GM18868 (cell line): Measurements from ENCODE around the gene ANGEL1.

ENCODE experiments used
- ATAC-seq: cut with Tn5 transposase; IDR thresholded peaks from one replicate; pipeline ENCODE4 v1.9.1; 2021; ENCODE audit warnings: mild to moderate bottlenecking, moderate library complexity; ENCODE audit not compliant: unreplicated experiment

The ANGEL1 gene

DNA sequence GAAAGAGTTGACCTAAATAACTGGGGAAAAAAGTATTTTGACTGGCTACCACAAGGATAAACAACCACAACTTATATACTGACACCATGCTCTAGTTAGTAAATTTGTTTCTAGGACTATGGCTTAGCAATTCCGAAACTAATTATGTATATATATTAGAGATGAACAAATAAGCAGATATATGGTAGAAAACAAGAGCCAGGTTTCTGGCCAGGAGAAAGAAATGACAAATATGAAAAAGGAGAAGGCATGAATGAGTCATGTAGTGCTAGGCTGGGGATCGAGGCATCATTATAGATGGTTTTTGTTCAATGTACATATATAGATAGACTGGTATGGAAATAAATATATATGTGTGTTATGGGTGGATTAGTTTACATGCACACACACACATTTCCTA lies 8.0 kb upstream of the ANGEL1 start:
- ATAC-seq = no peak

DNA sequence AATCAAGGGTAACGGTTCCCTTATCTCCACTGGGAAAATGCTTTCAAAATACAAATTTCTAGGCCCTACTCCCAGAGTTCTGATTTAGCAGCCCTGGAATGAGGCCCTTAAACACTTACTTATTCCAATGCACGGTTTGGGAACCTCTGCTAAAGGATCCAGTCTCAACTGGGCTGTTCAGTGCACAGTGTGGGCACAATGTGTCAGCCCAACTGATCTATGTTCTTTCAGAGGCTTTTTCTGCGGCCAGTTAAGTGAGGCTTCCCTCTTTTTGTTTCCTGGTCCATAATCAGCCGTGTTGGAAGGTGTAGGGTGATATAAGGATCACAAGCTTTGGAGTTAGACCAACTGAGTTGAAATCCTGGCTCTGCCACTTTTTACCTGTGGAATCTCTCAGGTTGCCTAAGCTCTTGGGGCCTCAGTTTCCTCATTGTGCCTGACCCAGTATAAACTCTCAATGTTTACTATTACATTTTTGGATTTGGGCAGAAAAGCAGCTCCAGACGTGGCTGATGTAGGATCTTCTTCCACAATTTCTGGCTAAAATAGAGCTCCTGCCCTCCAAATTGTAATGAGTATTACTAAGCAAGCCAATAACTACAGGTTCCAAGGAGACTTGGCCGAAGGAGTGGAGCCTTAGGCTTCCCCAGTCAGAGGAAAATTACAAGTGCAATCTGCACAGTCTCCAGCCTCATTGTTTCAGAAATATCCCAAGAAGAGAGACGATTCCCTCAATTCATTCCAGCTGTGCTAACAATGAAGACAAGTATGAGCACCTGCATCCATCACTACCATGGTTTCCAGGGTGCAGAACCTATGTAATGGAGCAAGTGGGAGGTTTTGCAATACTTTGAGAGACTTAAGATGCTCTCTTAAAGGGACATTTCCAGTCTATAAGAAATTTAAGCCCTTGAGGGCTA lies 2.3 kb upstream of the ANGEL1 start:
- no peak for ATAC-seq

GRCh38 chr14:76812093-76812421 lies 625 bp downstream of the ANGEL1 start:
- peak; percentile 2 for ATAC-seq

DNA sequence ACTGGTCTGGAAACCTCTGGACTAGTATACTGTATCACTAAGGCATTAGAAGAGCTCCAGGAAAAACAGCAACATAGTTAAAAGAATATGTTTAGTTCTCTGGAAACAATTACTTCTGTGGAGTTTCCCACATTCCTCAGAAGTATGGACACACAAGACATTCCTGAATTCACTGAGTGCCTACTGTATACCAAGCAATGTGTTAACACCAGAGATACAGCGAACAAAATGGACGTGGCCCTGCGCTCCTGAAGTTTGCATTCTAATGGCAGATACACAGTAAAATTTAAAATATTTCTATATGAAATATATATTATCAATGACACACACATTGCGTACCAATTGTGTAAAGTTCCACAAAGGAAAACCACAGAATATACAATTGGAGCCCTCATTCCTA lies 1.1 kb downstream of the ANGEL1 start:
- no peak for ATAC-seq

DNA sequence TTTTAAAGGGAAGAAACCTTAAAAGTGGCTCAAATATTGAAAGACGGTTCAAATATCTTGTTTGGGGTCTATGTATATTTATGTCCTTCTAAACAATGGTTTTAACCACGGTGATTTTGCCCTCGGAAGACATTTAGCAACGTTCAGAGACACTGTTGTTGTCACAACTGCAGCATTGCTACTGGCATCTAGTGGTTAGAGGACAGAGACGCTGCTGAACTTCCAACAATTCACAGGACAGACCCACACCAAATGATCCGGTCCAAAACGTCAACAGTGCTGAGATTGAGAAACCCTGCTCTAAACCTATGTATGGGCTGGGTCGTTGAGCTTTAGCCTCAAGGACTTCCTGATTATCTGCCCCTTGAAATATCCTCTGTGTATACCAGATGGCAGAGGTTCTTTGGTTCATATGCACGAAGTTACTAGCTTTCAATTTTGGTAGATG lies 1.7 kb downstream of the ANGEL1 start:
- ATAC-seq = no peak

GRCh38 chr14:76810525-76810924 lies 2.2 kb downstream of the ANGEL1 start:
- no peak for ATAC-seq

DNA sequence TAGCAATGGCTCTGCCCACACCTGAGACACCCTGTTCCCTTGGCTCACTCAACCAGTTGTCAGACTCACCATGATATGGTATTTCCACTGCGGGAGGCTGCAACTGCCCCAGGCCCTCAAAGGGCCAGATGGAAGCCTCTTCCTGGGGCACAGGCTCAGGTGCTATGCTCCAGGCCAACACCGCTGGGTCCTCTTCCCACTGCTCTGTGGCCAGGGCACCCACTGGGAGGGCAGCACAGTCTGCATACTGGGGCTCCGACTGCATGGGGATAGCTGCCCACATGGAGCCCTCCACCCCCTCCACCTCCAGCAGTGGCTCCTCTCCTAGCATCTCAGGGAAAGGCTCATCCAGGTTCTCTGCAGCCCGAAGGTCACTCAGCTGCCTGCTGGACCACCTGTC lies 3.7 kb downstream of the ANGEL1 start:
- no peak for ATAC-seq

GRCh38 chr14:76808011-76808410 lies 4.7 kb downstream of the ANGEL1 start:
- ATAC-seq = no peak

DNA sequence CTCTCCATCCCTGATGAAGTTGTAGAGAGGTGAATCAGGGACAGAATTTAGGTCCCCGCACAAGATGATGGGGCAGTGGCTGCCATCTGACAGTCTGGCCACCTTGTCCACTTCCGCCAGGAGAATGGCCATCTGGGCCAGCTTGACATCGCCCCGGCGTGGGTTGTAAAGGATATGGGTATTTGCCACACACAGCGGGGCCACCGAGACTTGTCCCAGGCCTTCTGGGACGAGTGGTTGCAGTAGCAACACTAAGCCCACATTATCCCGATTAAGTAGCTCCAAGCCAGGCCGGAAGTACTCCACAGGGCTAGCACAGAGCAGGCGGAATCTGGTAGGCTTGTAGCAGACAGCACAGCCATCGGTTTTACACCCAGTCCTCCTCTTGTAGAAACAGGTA lies 6.2 kb downstream of the ANGEL1 start:
- no peak for ATAC-seq

DNA sequence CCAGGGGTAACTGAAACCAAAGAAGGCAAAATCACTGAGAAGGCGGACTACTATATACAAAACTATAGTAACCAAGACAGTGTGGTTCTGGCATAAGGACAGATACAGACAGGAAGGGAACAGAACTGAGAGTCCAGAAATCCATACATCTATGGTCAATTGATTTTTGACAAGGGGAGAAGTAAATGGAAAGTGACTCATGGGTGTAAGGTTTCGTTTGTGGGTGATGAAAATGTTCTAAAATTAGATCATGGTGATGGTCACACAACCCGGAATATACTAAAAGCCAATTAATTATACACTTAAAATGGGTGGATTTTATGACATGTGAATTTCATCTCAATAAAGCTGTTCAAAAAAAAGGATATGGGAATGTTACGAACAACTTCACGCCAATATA lies 18.7 kb downstream of the ANGEL1 start:
- no peak for ATAC-seq

DNA sequence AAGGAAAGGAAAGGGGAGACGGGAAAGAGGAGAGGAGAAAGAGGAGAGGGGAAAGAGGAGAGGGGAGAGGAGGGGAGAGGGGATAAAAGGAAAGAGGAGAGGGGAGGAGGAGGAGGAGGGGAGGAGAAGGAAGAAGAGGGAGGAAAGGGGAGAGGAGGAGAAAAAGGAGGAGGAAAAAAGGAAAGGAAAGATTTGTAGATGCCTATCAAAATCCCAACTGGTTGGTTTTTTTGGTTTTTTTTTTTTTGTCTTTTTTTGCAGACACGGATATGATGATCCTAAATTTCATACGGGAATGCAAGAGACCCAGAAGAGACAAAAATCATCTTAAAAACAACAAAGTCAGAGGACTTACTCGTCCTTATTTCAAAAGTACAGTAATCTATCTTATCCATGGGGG lies 19.4 kb downstream of the ANGEL1 start:
- no peak for ATAC-seq

DNA sequence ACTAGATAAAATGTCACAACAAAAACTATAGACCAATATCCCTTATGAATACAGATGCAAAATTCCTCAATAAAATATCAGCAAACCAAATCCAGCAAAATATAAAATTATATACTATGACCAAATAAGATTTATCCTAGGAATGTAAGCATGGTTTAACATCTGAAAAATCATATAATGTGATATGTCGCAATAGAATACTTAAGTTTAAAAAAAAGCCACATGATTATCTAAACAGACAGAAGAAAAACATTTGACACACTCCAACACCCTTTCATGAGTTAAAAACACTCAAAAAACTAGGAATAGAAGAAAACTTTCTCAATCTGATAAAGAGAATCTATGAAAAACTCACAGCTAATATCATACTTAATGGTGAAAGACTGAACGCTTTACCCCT lies 20.3 kb downstream of the ANGEL1 start:
- no peak for ATAC-seq

DNA sequence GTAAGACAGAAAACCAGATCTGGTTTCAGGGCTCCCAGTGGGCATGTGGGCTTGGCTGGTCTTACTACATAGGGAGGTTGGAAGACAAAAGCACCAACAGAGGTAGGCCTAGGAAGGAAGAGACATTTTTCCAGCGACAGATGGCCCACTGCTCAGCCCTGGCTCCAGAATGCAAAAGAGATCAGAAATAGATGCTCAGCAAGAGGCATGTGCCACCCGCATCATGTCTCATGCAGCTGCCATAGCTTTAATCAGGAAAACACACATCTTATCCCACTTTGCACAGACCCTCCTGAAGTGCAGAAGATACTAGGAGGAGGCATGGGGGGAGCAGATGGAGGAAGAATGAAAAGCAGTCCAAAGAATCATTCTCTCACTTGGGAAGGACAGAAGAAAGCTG lies 26.1 kb downstream of the ANGEL1 start:
- ATAC-seq = no peak

- peak; percentile 54 for ATAC-seq
These were observed 27.8 kb downstream of the ANGEL1 start for GRCh38 chr14:76784881-76785280.

GRCh38 chr14:76784266-76784874 lies 28.3 kb downstream of the ANGEL1 start:
- ATAC-seq = no peak

DNA sequence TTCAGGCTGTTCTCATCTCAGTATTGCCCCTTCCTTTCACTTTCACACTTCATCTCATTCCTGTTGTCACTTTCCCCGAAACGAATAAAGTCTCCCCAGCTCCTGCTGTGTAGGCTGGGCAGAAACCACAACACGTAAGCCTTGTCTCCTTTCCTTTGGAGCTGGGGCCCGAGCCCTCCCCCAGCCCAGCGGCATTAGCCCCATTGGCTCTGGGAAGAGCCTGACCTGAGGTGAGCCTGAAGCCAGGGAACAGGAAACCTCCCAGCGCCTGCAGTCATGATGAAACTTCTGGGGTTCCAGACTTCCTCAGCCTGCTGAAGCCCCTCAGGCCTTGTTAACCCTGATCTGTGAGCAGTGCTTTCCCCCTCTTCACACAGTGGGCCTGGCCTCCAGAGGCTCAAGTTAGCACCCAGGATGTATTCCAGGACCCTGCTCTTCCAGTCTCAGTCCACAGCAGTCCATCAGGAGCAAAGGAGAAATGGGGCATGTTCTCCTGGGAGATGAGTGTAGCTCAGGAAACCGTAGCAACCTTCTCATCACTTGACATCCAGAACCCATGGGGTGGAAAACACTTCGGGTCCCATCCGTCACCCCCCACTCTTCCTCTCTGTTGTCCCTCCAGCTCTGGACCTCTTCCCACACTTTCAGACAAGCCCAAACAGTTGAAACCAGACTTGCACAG lies 29.7 kb downstream of the ANGEL1 start:
- ATAC-seq = no peak

- ATAC-seq = no peak
These were observed 30.4 kb downstream of the ANGEL1 start for GRCh38 chr14:76782115-76782884.

DNA sequence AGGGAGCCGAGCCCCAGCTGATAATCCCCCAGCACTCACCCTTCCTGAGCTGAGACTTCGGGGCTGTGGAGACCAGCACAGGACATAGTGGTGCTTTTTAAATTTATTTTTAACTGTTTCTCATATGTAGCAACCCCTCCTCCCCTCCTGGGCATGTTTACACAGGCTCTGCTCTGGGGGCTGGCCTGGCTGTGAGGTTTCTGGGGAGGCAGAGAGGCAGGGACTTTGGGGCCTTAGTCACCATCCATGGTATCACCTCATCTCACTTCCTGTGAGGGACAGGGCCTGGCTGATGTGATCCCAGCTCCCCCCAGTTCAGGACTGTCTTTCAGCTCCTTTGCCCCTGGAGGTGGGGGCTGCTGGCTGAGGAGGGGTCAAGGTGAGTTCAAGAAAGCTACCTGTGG lies 31.0 kb downstream of the ANGEL1 start:
- no peak for ATAC-seq

GRCh38 chr14:76780875-76781647 lies 31.6 kb downstream of the ANGEL1 start:
- no peak for ATAC-seq

DNA sequence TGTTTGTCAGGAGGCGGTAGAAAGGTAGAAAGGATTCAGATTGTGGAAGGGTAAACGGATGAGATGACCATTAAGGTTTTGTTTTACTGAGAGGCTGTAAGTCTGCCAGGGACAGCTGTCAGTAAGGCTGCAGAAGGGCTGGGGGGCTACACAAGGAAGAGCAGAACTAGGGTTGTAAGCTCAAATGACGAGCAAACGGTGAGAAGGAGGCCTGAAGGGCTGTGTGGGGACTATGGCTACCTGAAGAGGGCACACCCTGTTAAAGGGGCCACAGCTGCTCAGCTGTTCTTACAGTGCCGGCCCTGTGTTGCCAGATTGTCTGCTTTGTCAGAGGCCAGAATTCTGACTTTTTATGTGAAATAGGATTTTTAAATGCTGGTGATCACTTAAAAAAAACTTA lies 32.3 kb downstream of the ANGEL1 start:
- no peak for ATAC-seq

GRCh38 chr14:76780058-76780345 lies 32.7 kb downstream of the ANGEL1 start:
- no peak for ATAC-seq
